ENCODE data around the gene TIAM2.
A peak's percentile ranks its signal among the peaks of the same experiment; 100 is the strongest.

The TIAM2 gene

GRCh38 chr6:155155787-155156447 lies 160.8 kb downstream of the TIAM2 start:
- in situ Hi-C loops (cut with HindIII; ENCODE audit: low sequenced_read_pairs) = no loop called here
- no peak for TF ChIP-seq CTCF (IDR thresholded peaks at IDR 0.05; ENCODE audit: low read depth, low read length)
- DNase-seq (ENCODE audit: low read depth, low spot score) = no peak
- no peak overlapping the region for H3K4me3 ChIP-seq (ENCODE audit: low read depth, low read length)

GRCh38 chr6:155157101-155157500 lies 162.0 kb downstream of the TIAM2 start:
- no peak for DNase-seq (ENCODE audit: low read depth, low spot score)
- no peak overlapping the region for H3K4me3 ChIP-seq (ENCODE audit: low read depth, low read length)
- in situ Hi-C loops (cut with HindIII; ENCODE audit: low sequenced_read_pairs) = no loop called here
- no peak for TF ChIP-seq CTCF (IDR thresholded peaks at IDR 0.05; ENCODE audit: low read depth, low read length)

GRCh38 chr6:155158030-155158843 lies 163.1 kb downstream of the TIAM2 start:
- in situ Hi-C loops (cut with HindIII; ENCODE audit: low sequenced_read_pairs) = no loop called here

GRCh38 chr6:155162682-155163081 lies 167.6 kb downstream of the TIAM2 start:
- no peak overlapping the region for H3K4me3 ChIP-seq (ENCODE audit: low read depth, low read length)
- no peak for DNase-seq (ENCODE audit: low read depth, low spot score)
- in situ Hi-C loops (cut with HindIII; ENCODE audit: low sequenced_read_pairs) = no loop called here
- no peak for TF ChIP-seq CTCF (IDR thresholded peaks at IDR 0.05; ENCODE audit: low read depth, low read length)

More at GRCh38 chr6:155158030-155158843, 163.1 kb downstream of the TIAM2 start:
- H3K4me3 ChIP-seq (ENCODE audit: low read depth, low read length) = no peak overlapping the region
- TF ChIP-seq CTCF (IDR thresholded peaks at IDR 0.05; ENCODE audit: low read depth, low read length) = no peak
- DNase-seq (ENCODE audit: low read depth, low spot score) = peak; percentile 11

- H3K4me3 ChIP-seq (ENCODE audit: low read depth, low read length) = no peak overlapping the region
- TF ChIP-seq CTCF (IDR thresholded peaks at IDR 0.05; ENCODE audit: low read depth, low read length) = no peak
- DNase-seq (ENCODE audit: low read depth, low spot score) = no peak
- in situ Hi-C loops (cut with HindIII; ENCODE audit: low sequenced_read_pairs) = no loop called here
Observed at GRCh38 chr6:155163601-155164000, 168.5 kb downstream of the TIAM2 start.

GRCh38 chr6:155165029-155165710 lies 170.1 kb downstream of the TIAM2 start:
- no peak for DNase-seq (ENCODE audit: low read depth, low spot score)
- H3K4me3 ChIP-seq (ENCODE audit: low read depth, low read length) = no peak overlapping the region
- in situ Hi-C loops (cut with HindIII; ENCODE audit: low sequenced_read_pairs) = no loop called here
- no peak for TF ChIP-seq CTCF (IDR thresholded peaks at IDR 0.05; ENCODE audit: low read depth, low read length)
